SK-N-SH (cell line): ENCODE measurements around the gene HOXC5. TPM values are rescaled to one million over a fixed set of nuclear protein-coding genes. Genes with fewer than 3 reads are reported as not detected.

Experiments
- CTCF ChIA-PET: fragments of 300-600, 350-600 bp; formaldehyde crosslinking; extraction: SDS; loops from one replicate; lab custom pipeline; 2021; lab: Yijun Ruan, JAX
- POLR2A ChIA-PET: fragments of 350-600 bp; sonication (Branson Sonifier 250); formaldehyde crosslinking; extraction: SDS; loops from one replicate; lab custom pipeline; 2020; ENCODE audit warnings: antibody characterized with exemption, inconsistent platforms; lab: Yijun Ruan, JAX
- DNase-seq: peaks from one replicate; pipeline ENCODE4 v3.0.0; 2012
- H2AFZ ChIP-seq: fragments of 200-600 bp; sonication (generic); 2 replicates; pipeline ENCODE4 v1.8.1; 2016; ENCODE audit warnings: antibody characterized with exemption, mild to moderate bottlenecking, low read depth
- H3F3A ChIP-seq: fragments of 200-600 bp; sonication (generic); replicated peaks from 2 replicates; pipeline ENCODE3; 2016; ENCODE audit warnings: antibody characterized with exemption, mild to moderate bottlenecking; ENCODE audit not compliant: insufficient read depth
- H3K27ac ChIP-seq, 2 experiments: fragments of 200-500 bp in 1 of 2; fragments of 200-600 bp in 1 of 2; sonication (Bioruptor generic) in 1 of 2; sonication (generic), shearing (Covaris generic) in 1 of 2; 2 replicates each; pipeline versions ENCODE4 v1.5.1 to v1.6.1; 2014 to 2016; ENCODE audit warnings: low read depth in 2 of 2, inconsistent platforms in 1 of 2, low read length in 1 of 2, mild to moderate bottlenecking in 1 of 2, mixed read lengths in 1 of 2
- H3K27me3 ChIP-seq: fragments of 200-600 bp; sonication (generic), shearing (Covaris generic); 2 replicates; pipeline ENCODE4 v1.6.1; 2016; ENCODE audit warnings: mixed run types; ENCODE audit not compliant: insufficient read depth
- H3K36me3 ChIP-seq, 2 experiments: fragments of 200-500 bp in 1 of 2; fragments of 200-600 bp in 1 of 2; sonication (Bioruptor generic) in 1 of 2; sonication (generic) in 1 of 2; replicated peaks in 1 of 2; 2 replicates each; pipeline versions ENCODE3 to v1.5.1; 2014 to 2016; ENCODE audit warnings: low read length in 1 of 2, mild to moderate bottlenecking in 1 of 2; ENCODE audit not compliant: insufficient read depth in 2 of 2, control insufficient read depth in 1 of 2
- H3K4me1 ChIP-seq, 2 experiments: fragments of 200-500 bp in 1 of 2; fragments of 200-600 bp in 1 of 2; sonication (Bioruptor generic) in 1 of 2; sonication (generic), shearing (Covaris generic) in 1 of 2; 2 replicates each; pipeline versions ENCODE4 v1.5.1 to v1.6.1; 2014 to 2016; ENCODE audit warnings: low read depth in 1 of 2, low read length in 1 of 2, mixed run types in 1 of 2; ENCODE audit not compliant: insufficient read depth in 2 of 2, control insufficient read depth in 1 of 2
- H3K4me2 ChIP-seq: fragments of 200-600 bp; sonication (generic), shearing (Covaris generic); 2 replicates; pipeline ENCODE4 v1.6.1; 2017; ENCODE audit warnings: mixed run types
- H3K4me3 ChIP-seq, 2 experiments: fragments of 200-500 bp in 1 of 2; fragments of 200-600 bp in 1 of 2; sonication (Bioruptor generic) in 1 of 2; sonication (generic), shearing (Covaris generic) in 1 of 2; 2 replicates each; pipeline versions ENCODE4 v1.5.1 to v1.8.1; 2014 to 2016; ENCODE audit warnings: low read depth in 2 of 2, inconsistent platforms in 1 of 2, low read length in 1 of 2, mild to moderate bottlenecking in 1 of 2, mixed read lengths in 1 of 2, moderate library complexity in 1 of 2
- H3K79me2 ChIP-seq: fragments of 200-600 bp; sonication (generic); 2 replicates; pipeline ENCODE4 v1.8.1; 2017; ENCODE audit warnings: mild to moderate bottlenecking; ENCODE audit not compliant: insufficient read depth
- H3K9ac ChIP-seq: fragments of 200-600 bp; sonication (generic); 2 replicates; pipeline ENCODE4 v1.6.1; 2017; ENCODE audit warnings: mixed run types
- H3K9me2 ChIP-seq: fragments of 200-600 bp; sonication (generic); 2 replicates; pipeline ENCODE4 v1.6.1; 2017; ENCODE audit warnings: mixed run types
- H3K9me3 ChIP-seq: fragments of 200-600 bp; sonication (generic); 2 replicates; pipeline ENCODE4 v1.6.1; 2017; ENCODE audit warnings: mixed run types, mild to moderate bottlenecking, moderate library complexity
- H4K20me1 ChIP-seq: fragments of 200-600 bp; sonication (generic); 2 replicates; pipeline ENCODE4 v1.6.1; 2017; ENCODE audit warnings: mild to moderate bottlenecking, mixed run types; ENCODE audit not compliant: insufficient read depth
- EZH2phosphoT487 ChIP-seq: fragments of 200-600 bp; sonication (generic); IDR thresholded peaks from 2 replicates; pipeline ENCODE4 v1.6.1; 2017; ENCODE audit warnings: low read depth, mixed run types, mild to moderate bottlenecking, antibody characterized with exemption, moderate library complexity, borderline replicate concordance
- FOSL2 ChIP-seq: IDR thresholded peaks from 2 replicates; pipeline ENCODE4 v1.4.0; 2012; ENCODE audit warnings: low read depth, mild to moderate bottlenecking, moderate library complexity, borderline replicate concordance
- FOXM1 ChIP-seq: IDR thresholded peaks from 2 replicates; pipeline ENCODE4 v1.4.0; 2012; ENCODE audit warnings: low read depth, mild to moderate bottlenecking
- IRF3 ChIP-seq: fragments of 150-350 bp; IDR thresholded peaks from 2 replicates; pipeline ENCODE4 v1.6.1; 2016; ENCODE audit warnings: mild to moderate bottlenecking, low read depth, low read length
- JUND ChIP-seq: IDR thresholded peaks from 2 replicates; pipeline ENCODE4 v1.4.0; 2012
- MXI1 ChIP-seq: IDR thresholded peaks from 2 replicates; pipeline ENCODE4 v1.6.1; 2012; ENCODE audit warnings: mild to moderate bottlenecking, low read depth, low read length, improper control_type of control experiment
- POLR2AphosphoS5 ChIP-seq: IDR thresholded peaks from 2 replicates; pipeline ENCODE4 v1.6.1; 2012; ENCODE audit warnings: low read depth, low read length
- RAD21 ChIP-seq: IDR thresholded peaks from 2 replicates; pipeline ENCODE4 v1.6.1; 2012; ENCODE audit warnings: mild to moderate bottlenecking, low read length
- RFX5 ChIP-seq: IDR thresholded peaks from 2 replicates; pipeline ENCODE4 v1.6.1; 2012; ENCODE audit warnings: mild to moderate bottlenecking, improper control_type of control experiment, low read length
- RXRA ChIP-seq: IDR thresholded peaks from 2 replicates; pipeline ENCODE4 v1.4.0; 2012; ENCODE audit warnings: low read depth, mild to moderate bottlenecking, borderline replicate concordance
- SIN3A ChIP-seq: IDR thresholded peaks from 2 replicates; pipeline ENCODE4 v1.6.1; 2012; ENCODE audit warnings: low read depth, mild to moderate bottlenecking, low read length, moderate library complexity, borderline replicate concordance
- SMC3 ChIP-seq: IDR thresholded peaks from 2 replicates; pipeline ENCODE4 v1.6.1; 2012; ENCODE audit warnings: low read depth, low read length, improper control_type of control experiment
- TAF1 ChIP-seq: IDR thresholded peaks from 2 replicates; pipeline ENCODE4 v1.6.1; 2012; ENCODE audit warnings: low read depth, mild to moderate bottlenecking, low read length, moderate library complexity, borderline replicate concordance
- TEAD4 ChIP-seq: IDR thresholded peaks from 2 replicates; pipeline ENCODE4 v1.4.0; 2012; ENCODE audit warnings: mild to moderate bottlenecking, borderline replicate concordance; ENCODE audit not compliant: insufficient read depth
- YY1 ChIP-seq: IDR thresholded peaks from 2 replicates; pipeline ENCODE4 v1.4.0; 2012; ENCODE audit warnings: low read depth, mild to moderate bottlenecking
- WGBS: methylation state at CpG from one replicate; pipeline ENCODE4 v1.1.6; 2017; ENCODE audit warnings: low lambda C conversion rate; 5-methylcytosine and 5-hydroxymethylcytosine counted together
- polyA plus RNA-seq, 3 experiments: library from polyadenylated mRNA; depleted of rRNA; stranded (reverse); fragments of >200 nt; gene quantifications; 2 replicates each; pipeline ENCODE4 v1.2.3, GENCODE V29; 2012
- TF ChIP-seq, protein P1 (sequence below): IDR thresholded peaks from 2 replicates; pipeline ENCODE4 v1.6.1; 2012; ENCODE audit warnings: mild to moderate bottlenecking, low read depth, low read length, moderate library complexity
- TF ChIP-seq, protein P2 (sequence below): IDR thresholded peaks from 2 replicates; pipeline ENCODE4; 2012

HOXC5 gene
- polyA plus RNA-seq, 1 of the 3 experiments (the other 2 are of a cell fraction), result 2.1 TPM

GRCh38 chr12:54060975-54061778, 28.3 kb downstream of the HOXC5 start:
- Histone ChIP-seq H3K27ac (no peak overlapping the region), H3K79me2 (peaks cover 5% of the 10 kb centered on the region), H3K9me2 (no peaks in the 10 kb centered on the region), H3K4me2 (no peak overlapping the region), H3K36me3 (peaks cover 0 to 6% of the 10 kb centered on the region in 2 experiments), H3K27me3 (no peaks in the 10 kb centered on the region), H3K9ac (no peak overlapping the region), H3K4me3 (no peak overlapping the region), H2AFZ (no peak overlapping the region), H3K4me1 (peaks cover 0 to 20% of the 10 kb centered on the region in 2 experiments; a peak in 2 of 4 replicates), H4K20me1 (no peaks in the 10 kb centered on the region), H3K9me3 (no peaks in the 10 kb centered on the region), H3F3A (peaks cover 7% of the 10 kb centered on the region)
- CTCF ChIA-PET, result interaction anchor here (0.6 to 1.2 kb wide), 2 partner anchors 44 to 70 kb away, joined by 3 read pairs; no protein-coding TSS in a partner anchor
- TF ChIP-seq MXI1, result no peak
- TF ChIP-seq EZH2phosphoT487, result no peak
- TF ChIP-seq FOSL2, result no peak
- TF ChIP-seq RAD21, result no peak
- TF ChIP-seq, protein P1, sequence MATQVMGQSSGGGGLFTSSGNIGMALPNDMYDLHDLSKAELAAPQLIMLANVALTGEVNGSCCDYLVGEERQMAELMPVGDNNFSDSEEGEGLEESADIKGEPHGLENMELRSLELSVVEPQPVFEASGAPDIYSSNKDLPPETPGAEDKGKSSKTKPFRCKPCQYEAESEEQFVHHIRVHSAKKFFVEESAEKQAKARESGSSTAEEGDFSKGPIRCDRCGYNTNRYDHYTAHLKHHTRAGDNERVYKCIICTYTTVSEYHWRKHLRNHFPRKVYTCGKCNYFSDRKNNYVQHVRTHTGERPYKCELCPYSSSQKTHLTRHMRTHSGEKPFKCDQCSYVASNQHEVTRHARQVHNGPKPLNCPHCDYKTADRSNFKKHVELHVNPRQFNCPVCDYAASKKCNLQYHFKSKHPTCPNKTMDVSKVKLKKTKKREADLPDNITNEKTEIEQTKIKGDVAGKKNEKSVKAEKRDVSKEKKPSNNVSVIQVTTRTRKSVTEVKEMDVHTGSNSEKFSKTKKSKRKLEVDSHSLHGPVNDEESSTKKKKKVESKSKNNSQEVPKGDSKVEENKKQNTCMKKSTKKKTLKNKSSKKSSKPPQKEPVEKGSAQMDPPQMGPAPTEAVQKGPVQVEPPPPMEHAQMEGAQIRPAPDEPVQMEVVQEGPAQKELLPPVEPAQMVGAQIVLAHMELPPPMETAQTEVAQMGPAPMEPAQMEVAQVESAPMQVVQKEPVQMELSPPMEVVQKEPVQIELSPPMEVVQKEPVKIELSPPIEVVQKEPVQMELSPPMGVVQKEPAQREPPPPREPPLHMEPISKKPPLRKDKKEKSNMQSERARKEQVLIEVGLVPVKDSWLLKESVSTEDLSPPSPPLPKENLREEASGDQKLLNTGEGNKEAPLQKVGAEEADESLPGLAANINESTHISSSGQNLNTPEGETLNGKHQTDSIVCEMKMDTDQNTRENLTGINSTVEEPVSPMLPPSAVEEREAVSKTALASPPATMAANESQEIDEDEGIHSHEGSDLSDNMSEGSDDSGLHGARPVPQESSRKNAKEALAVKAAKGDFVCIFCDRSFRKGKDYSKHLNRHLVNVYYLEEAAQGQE, result no peak
- no peak for TF ChIP-seq POLR2AphosphoS5
- TF ChIP-seq IRF3, result no peak
- TF ChIP-seq RXRA, result no peak
- no peak for TF ChIP-seq RFX5
- TF ChIP-seq TEAD4, result no peak
- WGBS, result 81% methylated on average over 7 of the region's 7 CpGs
- no peak for DNase-seq
- POLR2A ChIA-PET, result no interaction called here

DNA sequence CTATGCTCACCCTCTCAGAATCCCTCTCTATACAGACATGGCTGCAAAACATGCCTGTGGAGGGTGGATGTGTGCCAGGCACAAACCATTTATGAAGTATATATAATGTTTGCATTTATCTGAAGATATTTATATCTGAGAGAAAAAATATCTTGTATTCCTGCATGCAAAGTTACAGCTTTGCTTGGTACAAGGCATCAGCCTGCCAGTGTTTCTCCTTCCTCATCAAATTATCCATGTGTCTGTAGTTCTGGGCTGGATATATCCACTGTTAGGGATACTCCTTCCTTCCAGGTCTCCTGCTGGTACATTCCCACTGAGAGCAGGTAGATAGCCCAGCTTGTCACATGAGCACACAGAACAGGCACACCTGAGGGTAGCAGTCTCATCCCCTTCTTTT, 32.8 kb downstream of the HOXC5 start:
- H3K79me2 ChIP-seq, result no peaks in the 10 kb centered on the region
- H3K4me1 ChIP-seq, result no peaks in the 10 kb centered on the region
- H4K20me1 ChIP-seq, result no peaks in the 10 kb centered on the region
- DNase-seq, result no peak
- H3K9ac ChIP-seq, result no peak overlapping the region
- TF ChIP-seq, protein P2, sequence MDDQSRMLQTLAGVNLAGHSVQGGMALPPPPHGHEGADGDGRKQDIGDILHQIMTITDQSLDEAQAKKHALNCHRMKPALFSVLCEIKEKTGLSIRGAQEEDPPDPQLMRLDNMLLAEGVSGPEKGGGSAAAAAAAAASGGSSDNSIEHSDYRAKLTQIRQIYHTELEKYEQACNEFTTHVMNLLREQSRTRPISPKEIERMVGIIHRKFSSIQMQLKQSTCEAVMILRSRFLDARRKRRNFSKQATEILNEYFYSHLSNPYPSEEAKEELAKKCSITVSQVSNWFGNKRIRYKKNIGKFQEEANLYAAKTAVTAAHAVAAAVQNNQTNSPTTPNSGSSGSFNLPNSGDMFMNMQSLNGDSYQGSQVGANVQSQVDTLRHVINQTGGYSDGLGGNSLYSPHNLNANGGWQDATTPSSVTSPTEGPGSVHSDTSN, result no peak
- TF ChIP-seq YY1 (no peak), MXI1 (no peak), TEAD4 (no peak), SMC3 (no peak), FOXM1 (no peak), TAF1 (no peak), SIN3A (no peak), JUND (no peak)
- H3K27me3 ChIP-seq, result no peaks in the 10 kb centered on the region
- no peak overlapping the region for H2AFZ ChIP-seq
- ChIA-PET CTCF (interaction anchor here (1.7 to 2.1 kb wide), 5 partner anchors 10 to 126 kb away, joined by 4 to 8 read pairs (median 7); partner anchors contain the start of genes HOXC4 and HOXC5), POLR2A (interaction anchor here (1.6 kb wide), 1 partner anchor 12 kb away, joined by 4 read pairs; the partner anchor contains the start of gene HOXC4)
- H3K4me2 ChIP-seq, result no peak overlapping the region
- H3K4me3 ChIP-seq, result no peak overlapping the region
- H3K9me3 ChIP-seq, result no peaks in the 10 kb centered on the region
- H3K27ac ChIP-seq, result no peak overlapping the region
- no peaks in the 10 kb centered on the region for H3K36me3 ChIP-seq
- no peaks in the 10 kb centered on the region for H3K9me2 ChIP-seq
- H3F3A ChIP-seq, result peaks cover 4% of the 10 kb centered on the region
